NCI-H146 treated with DMSO at 0.1 percent for 48 hours (cell line): ENCODE data around the gene THSD4.
A peak's percentile ranks its signal among the peaks of the same experiment; 100 is the strongest.

Experiments used
- DNase-seq: peaks from one replicate; lab custom pipeline; 2025; ENCODE audit not compliant: unreplicated experiment; lab: John Stamatoyannopoulos, UW

THSD4 gene

DNA sequence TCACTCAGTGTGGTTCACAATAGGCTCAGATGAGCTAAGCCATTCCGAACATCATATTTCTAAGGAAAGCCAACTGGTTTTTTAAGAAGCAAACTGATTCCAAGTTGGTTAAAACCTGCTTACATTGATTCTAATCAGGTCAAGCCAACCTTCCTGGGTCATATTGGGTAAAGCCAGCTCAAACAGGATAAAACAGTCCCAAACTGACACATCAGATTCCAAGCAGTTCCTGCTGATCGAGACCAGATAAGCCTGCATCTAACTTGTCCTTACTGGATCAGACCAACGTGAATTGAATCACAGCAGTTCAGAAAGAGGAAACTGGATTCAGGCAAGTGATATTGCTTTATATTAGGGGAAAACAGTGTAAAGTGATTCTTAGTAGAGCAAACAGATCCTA lies 18.6 kb upstream of the THSD4 start:
- no peak for DNase-seq

DNA sequence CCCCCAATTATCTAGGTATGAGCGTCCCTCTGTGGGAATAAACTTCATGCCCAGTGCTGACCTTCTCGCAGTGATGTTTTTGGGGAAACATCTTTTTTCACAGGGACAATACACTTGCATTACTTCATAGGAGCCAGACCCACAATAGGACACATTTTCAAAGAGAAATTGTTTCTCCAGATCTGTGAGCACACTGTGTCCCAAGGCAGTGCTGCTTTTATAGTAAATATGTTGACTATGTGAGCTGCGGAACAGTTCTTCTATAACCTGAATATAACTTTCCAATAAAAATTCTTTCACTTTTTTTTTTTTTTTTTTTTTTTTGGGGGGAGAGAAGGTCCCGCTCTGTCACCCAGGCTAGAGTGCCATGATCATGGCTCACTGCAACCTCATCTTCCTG lies 17.4 kb upstream of the THSD4 start:
- DNase-seq: no peak

DNA sequence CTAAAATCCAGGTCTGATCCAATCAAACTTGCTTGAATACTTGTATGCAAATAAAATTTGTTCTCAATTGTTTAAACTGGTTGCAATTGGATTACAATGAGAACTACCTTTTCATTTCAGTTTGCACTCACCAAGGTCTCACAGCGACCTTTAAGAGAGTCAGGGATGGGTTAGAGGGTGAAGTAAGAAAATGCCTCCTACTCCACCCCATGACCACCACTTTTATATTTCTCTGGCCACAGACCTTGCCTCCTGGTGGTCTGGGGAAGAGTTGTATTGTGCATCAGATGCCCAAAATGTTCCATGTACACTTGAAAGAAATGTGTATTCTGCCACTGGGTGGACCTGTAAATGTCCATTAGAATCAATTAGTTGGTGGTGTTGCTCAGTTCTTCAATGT lies 16.4 kb upstream of the THSD4 start:
- DNase-seq: no peak

DNA sequence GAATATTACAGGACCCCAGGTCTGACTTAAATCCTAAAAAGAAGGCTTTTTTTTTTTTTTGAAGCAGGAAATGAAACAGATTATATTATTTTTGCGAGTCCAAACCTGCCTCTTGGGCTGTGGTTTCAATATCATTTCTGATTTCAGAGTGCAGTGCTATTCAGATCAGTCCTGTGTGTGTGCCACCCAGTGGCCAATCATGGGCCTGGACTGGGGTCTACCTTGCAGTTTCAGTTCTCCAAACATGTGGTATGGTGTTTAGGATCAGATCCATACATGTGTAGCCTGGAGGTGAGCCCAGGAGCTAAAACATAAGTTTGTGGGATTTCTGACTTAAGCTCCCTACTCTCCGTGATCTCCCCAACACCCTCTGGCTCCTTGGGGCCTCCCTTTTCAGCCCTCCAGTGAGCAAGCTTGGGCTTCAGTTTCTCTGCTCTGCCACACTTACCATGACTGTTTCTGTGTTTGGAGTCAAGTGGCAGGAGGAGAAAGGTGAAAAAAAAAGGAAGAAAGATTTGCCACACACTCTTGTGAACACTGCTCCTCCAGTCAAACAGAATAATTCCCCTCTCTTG lies 12.1 kb upstream of the THSD4 start:
- no peak for DNase-seq

DNA sequence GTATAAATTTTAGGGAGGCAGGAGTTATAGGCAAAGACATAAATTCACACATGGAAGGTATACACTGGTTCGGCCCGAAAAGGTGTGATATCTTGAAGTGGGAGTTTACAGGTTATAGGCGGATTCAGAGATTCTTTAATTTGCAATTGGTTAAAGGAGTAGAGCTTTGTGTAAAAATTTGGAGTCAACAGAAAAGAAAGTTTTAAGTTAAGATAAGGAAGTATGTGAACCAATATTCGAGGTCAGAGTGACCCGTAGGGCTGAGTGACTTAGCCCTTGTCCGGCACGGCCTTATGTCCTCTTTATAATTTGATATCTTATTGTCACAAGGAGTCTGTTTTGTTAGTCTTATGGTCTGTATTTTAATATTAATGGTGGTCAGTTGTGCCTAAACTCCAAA lies 10.6 kb upstream of the THSD4 start:
- DNase-seq: no peak

DNA sequence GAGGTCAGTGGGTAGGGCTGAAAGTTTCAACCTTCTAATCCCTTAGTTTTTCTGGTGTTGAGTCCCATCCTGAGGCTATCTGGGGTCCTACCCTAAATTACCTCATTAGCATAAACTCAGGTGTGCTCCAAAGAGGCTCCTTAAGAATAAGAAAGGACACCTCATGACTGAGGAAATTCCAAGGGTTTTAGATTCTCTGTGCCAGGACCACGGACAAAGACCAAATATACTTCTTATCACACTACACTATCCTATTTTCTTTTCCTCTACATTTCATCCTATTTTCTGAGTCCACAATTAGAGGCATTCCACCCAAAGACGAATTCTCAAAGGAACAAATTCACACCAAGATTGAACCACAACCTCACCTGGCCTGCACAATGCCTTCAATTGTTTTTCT lies 9.8 kb upstream of the THSD4 start:
- no peak for DNase-seq

DNA sequence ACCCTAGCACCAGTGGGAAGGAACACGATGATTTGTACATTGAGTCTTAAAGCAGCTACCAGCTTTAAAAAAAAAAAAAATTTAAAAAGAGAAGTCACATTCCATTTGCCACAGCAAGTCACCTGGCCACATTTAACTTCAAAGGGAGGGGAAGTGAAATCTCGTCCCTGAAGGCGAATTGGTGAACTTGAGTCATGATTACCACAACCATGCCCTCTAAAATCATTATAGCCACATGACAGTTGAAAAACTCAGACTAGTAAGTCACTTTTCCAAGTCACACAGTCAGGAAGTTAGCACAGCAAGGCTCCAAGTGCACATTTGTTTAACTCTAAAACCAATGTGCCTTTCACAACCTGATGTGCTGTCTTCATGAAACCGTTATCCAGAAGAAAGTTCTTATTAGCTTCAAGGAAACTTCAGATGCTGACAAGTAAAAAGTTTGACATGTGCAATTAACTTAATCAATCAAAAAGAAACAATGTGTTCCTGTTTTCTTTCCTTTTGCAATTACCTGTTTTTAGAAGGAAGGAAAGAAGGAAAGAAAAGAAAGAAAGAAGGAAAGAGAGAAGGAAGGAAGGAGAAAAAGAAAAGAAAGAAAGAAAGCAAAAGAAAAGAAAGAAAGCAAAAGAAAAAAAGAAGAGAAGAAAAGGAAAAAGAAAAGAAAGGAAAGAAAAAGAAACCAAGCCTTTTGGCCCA lies 8.3 kb upstream of the THSD4 start:
- no peak for DNase-seq

DNA sequence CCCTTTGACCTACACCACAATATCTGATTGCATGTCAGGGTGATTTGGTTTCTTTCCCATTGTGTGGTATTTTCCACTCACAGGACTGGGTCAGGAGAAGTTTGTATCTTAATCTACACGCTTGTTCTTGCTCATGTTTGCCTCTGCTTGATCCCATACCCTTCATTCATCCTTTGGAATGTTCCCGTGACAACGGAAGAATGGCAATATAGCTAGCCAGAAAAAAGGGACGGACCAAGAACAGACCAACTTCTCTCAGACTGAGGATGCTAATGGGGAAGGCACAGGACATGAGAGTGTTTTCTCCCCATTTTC lies 7.8 kb upstream of the THSD4 start:
- no peak for DNase-seq

DNA sequence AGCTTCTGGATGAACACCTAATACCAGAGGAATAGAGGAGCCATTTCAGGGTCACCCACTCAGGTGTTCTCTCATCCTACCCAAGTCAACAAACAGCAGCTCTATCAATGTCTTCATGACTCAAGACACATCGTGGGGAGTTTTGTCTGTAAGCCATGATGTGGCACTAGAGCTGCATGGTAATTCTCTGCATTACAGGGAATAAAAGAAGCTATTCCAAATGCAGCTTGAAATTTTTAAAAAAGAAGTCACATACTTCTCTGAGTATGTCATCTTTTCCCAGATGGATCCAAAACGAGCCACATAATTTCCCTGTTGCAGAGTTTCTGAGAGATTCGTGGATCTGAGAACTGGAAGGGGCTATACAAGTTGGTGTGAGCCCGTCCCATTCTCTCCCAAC lies 6.1 kb upstream of the THSD4 start:
- DNase-seq: no peak

DNA sequence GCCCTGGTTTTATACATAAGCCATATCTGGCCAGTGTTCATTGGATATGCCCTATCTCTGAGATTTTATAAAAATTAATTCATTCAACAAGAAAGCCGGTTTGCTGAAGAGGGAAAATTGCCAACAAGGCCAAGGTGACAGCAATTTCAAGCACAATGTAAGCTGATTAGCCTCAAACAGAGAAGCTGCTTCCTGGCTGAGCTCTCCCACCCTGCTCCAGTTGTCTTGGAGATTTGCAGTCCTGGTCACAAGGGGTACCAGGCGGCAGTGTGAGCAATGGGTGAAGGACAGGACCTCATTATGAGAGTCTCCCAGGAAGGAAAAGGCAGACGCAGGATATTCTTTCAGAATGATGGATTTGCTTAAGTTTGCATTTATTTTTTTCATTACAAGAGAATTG lies 5.4 kb upstream of the THSD4 start:
- DNase-seq: no peak

DNA sequence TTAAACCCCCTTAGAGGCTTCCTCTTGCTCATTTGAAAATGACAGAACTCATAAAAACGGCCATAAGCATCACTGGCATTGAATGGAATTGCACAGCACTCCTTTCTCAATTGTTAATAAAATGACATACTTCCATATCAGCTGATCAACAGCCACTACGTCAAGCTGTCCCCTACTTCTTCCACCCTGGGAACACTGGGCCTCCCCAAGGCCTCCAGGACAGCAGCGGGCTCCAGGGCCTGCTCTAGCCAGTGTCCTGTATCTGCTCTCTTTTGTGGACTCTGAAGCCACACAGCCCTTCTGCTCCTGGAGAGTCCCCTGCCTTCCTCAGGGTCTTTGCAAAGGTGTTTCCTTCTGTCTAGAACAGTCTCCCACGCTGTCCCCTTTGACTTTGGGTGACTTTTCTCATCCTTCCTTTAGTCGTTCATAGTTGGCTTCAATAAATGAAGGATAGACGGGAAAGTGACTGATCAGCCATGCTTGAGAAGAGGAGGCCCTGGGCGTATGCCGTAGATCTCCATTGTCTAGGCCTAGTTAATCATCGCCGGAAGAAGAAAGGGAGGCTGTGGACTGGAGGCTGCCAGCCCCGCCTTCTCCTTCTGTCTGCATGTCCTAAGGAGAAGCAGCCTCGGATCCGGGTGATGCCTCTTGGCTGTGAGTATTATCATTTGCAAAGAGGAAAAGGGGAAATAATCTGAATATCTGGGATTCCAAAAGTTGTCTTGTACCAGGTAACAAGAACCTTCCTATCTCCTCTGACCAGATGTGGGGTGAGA lies 4.7 kb upstream of the THSD4 start:
- DNase-seq: no peak

DNA sequence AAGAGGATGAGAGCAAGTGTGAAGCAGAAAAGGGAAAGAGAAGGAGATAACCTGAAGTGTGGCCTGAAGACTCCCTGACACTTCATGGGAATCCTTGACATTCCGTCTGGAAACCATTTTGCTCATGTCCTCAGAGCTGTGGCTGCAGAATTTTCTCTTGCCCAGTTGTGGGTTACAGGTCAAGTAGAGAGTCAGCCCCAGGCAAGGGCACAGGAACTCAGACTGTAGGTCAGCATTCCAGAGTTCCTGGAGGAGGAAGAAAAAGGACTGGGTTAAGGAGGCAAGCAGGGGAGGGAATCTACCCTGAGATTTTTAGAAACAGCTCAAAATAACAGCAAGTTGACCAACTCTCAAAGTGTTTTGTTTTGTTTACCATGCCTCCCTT lies 4.1 kb upstream of the THSD4 start:
- DNase-seq: no peak

DNA sequence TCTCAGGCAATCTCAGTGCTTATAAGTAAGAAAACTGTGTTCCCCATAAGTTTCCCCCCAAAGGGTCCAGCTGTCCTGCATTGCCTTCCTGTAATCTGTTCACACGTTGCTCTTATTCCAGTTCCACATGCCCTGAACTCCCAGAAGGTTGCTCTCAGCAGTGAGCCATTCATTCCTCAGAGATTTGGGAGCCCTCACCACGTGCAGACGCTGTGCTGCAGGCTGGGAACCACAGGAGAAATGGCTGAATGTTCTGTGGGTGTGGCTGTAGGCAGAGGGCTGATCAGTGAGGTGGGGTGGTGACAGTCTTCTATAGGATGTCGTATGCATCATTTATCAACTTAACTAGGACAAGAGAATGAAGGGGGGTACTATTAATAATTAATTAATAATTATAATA lies 3.3 kb upstream of the THSD4 start:
- no peak for DNase-seq

DNA sequence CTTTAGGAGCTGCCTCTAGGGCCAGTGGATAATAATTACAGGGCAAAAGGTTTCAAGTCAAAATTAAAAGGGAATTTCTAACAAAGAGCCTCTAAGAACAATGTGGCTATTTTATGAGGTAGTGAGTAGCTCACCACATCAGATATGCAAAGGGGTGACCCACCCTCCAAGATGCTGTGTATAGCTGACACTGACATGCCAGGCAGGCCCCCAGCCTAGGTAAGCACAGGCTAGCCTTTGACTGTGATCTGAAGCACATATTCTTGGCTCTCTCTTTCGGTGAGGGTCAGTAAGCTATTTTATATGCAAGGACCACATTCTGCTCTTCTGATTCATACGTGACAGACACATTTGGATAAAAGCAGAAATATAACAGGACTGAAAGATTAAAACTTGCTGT lies 2.8 kb upstream of the THSD4 start:
- DNase-seq: no peak

DNA sequence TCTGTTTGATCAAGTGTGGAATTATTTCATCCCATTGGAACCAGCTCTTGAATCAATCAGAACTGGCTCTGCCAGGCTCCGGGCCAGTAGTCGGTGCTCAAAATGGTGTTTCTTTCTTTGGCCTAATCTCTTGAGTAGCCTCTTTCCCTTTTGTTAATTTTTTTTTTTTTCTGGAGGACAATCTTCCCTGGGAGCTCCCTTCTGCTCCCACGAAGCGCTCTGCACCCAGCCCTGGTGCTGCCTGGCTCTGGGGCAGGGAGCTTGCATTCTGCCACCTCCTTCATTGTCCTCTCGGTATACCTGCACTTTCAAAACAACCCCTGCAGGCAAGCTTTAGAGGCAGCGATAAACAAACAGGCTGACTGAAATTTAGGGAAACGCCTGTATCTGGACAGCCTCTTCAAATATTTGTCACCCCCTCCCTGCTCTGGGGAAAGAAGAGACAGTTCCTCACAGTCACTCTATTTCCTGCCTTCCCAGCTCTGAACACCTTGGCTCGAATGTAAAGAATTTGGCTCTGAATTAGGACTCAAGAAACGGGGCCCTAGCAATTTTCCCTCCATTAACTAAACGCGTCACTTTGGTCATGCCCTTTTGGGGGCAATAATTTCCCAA lies 1.1 kb upstream of the THSD4 start:
- peak; percentile 6 for DNase-seq

DNA sequence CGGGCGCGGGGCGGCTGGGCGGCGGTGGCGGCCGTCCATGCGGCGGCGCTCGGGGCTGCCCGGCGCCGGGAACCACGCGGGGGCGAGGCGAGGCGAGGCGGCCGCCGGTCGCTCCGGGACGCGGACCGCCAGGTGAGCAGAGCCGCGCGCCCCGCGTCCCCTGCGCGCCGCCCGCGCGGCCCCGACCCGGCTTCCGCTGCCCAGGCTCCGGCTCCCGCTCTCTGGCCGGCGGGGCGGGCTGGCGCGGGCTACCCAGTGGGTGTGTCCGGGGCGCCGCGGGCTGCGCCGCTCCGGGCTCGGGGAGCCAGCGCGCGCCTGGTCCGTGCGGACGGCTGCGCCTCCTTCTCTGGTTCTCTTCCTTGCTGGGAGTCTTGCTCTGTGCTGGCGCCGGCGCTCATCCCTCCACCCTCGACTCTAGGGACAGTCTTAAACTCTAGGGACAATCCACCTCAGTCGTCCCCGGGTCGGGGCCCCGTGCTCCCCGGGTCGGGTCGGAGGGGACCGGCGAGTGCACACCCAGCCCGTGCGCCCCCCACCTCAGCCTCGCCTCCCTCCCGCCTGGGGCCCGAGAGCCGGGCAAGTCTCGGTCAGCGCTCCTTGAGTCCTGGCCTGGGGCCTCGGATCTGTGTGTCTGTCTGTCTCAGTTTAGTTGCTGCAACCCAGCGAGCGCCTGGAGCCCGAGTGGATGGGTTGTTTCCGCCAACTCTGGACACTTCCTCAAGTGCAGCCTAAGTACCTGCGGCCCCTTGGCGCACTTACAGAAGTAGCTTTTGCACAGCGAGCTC lies 488 bp downstream of the THSD4 start:
- DNase-seq: peak; percentile 20

DNA sequence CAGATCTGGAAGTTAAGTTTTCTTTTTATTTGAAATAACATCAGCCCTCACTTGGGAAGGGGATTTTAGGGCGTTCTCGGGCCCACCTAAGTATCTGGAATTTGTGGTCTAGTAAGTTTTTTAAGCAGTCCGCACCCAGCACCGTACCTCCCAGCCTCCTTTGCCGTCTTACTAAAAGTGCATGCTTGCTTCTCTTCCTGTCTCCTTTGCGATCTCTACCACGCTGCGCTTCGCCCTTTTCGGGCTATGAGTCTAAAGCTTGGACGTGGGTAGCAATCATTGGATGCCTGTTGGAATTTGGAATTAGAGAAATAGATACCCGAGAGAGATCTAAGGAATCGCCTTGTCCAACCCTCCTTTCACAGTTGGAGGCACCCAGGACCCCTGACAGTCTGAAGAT lies 1.1 kb downstream of the THSD4 start:
- no peak for DNase-seq

DNA sequence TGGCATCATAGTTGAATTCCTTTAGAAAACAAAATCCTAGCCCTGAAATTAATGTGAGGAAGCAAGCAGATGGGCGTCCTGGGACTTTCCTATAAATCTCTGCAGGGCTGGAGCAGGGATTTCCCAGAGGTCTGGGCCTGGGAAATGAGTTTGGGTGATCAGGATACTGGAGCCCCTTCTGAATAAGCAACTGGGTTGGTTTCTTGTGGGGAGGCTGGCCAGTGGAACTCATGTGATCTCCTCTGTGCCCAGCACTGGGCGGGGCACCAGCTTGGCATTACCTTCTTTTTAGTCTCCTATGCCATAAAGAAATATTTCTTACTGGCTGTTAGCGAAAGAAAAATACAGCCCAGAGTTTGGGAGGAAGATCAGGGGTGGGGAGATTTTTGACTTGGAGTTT lies 1.7 kb downstream of the THSD4 start:
- no peak for DNase-seq

DNA sequence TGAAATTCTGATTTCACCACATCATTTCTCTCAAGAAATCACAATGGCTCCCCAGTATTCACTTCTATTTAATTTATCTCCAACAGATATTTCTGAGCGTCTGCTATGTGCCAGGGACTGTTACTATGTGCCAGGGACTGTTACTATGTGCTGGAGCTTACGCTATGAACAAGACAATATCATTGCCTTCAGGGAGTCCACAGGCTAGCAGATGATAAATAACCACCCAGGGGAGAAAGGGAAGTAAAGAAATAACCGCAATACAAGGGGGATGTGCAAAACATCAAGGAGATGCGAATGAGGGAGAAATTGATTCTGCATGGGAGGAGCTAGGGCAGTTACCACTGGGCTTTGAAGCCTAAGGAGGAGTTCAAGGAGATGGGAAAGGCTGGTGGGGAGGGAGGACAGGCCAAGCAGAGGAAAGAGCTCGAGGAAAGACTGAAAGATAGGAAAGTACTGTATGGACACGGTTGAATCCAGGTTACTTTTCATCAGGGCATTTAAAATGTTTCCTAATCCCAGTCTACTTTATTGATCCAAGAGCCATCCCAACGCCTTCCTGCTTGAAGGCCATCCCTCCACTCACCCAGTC lies 2.5 kb downstream of the THSD4 start:
- no peak for DNase-seq

DNA sequence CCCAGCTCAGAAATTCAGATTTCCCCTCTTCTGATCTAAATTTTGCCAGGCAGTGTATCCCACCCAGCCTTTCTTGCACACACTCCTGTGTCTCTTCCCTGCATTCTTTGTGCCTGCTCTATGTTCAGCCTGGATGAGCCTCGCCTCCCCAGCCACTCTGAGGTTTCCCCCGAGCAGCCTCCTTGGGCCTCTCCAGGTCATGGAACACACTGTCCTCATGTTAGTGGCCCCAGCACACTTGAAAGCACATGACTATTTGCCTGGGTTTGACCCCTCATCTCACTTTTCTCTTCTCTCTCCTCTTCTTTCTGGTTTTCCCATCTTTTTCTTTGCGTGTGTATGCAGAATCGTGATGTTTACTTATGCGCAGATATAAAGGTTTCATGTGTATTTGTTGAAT lies 3.1 kb downstream of the THSD4 start:
- DNase-seq: no peak
